Ishikawa (cell line): ENCODE data around the gene UTS2B.

Source experiments
- CEBPB ChIP-seq: IDR thresholded peaks from 2 replicates; pipeline ENCODE4 v1.6.1; 2012
- CREB1 ChIP-seq: IDR thresholded peaks from 2 replicates; pipeline ENCODE4 v1.6.1; 2012; ENCODE audit warnings: low read depth
- EGR1 ChIP-seq: IDR thresholded peaks from 2 replicates; pipeline ENCODE4 v1.6.1; 2012
- EP300 ChIP-seq: IDR thresholded peaks from 2 replicates; pipeline ENCODE4 v1.6.1; 2012; ENCODE audit warnings: borderline replicate concordance
- FOXM1 ChIP-seq: IDR thresholded peaks from 2 replicates; pipeline ENCODE4 v1.6.1; 2012; ENCODE audit warnings: low read depth, borderline replicate concordance
- NFIC ChIP-seq: IDR thresholded peaks from 2 replicates; pipeline ENCODE4 v1.6.1; 2012
- RAD21 ChIP-seq: IDR thresholded peaks from 2 replicates; pipeline ENCODE4 v1.6.1; 2012; ENCODE audit warnings: low read depth
- REST ChIP-seq: IDR thresholded peaks from 2 replicates; pipeline ENCODE4 v1.6.1; 2012; ENCODE audit warnings: low read depth, mild to moderate bottlenecking
- TAF1 ChIP-seq: IDR thresholded peaks from 2 replicates; pipeline ENCODE4 v1.6.1; 2012; ENCODE audit warnings: low read depth, mild to moderate bottlenecking
- TCF12 ChIP-seq: IDR thresholded peaks from 2 replicates; pipeline ENCODE4 v1.6.1; 2012; ENCODE audit warnings: low read depth
- TEAD4 ChIP-seq: IDR thresholded peaks from 2 replicates; pipeline ENCODE4 v1.6.1; 2012
- YY1 ChIP-seq: IDR thresholded peaks from 2 replicates; pipeline ENCODE4 v1.6.1; 2012; ENCODE audit warnings: low read depth
- ZBTB7A ChIP-seq: IDR thresholded peaks from 2 replicates; pipeline ENCODE4 v1.6.1; 2012; ENCODE audit warnings: low read depth
- TF ChIP-seq, protein P1 (sequence below): IDR thresholded peaks from 2 replicates; pipeline ENCODE4 v1.6.1; 2012
- TF ChIP-seq, protein P2 (sequence below): IDR thresholded peaks from 2 replicates; pipeline ENCODE4 v1.6.1; 2012

UTS2B gene

GRCh38 chr3:191235331-191236314 lies 94.7 kb downstream of the UTS2B start:
- TF ChIP-seq REST (no peak), RAD21 (no peak), FOXM1 (no peak)

GRCh38 chr3:191234216-191234615 lies 96.1 kb downstream of the UTS2B start:
- TF ChIP-seq TCF12 (no peak), EP300 (no peak), RAD21 (no peak), FOXM1 (no peak), YY1 (no peak), CEBPB (no peak), TAF1 (no peak), REST (no peak), ZBTB7A (no peak), CREB1 (no peak), TEAD4 (no peak), EGR1 (no peak), NFIC (no peak)
- TF ChIP-seq, protein P1, sequence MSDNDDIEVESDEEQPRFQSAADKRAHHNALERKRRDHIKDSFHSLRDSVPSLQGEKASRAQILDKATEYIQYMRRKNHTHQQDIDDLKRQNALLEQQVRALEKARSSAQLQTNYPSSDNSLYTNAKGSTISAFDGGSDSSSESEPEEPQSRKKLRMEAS: no peak

GRCh38 chr3:191227541-191227940 lies 102.8 kb downstream of the UTS2B start:
- TF ChIP-seq ZBTB7A: no peak
- TF ChIP-seq, protein P2, sequence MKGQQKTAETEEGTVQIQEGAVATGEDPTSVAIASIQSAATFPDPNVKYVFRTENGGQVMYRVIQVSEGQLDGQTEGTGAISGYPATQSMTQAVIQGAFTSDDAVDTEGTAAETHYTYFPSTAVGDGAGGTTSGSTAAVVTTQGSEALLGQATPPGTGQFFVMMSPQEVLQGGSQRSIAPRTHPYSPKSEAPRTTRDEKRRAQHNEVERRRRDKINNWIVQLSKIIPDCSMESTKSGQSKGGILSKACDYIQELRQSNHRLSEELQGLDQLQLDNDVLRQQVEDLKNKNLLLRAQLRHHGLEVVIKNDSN: no peak
- no peak for TF ChIP-seq EGR1
- TF ChIP-seq TCF12: no peak
- no peak for TF ChIP-seq REST
- TF ChIP-seq CREB1: no peak
- no peak for TF ChIP-seq YY1
- TF ChIP-seq, protein P1: no peak
- no peak for TF ChIP-seq TEAD4
- TF ChIP-seq TAF1: no peak
- no peak for TF ChIP-seq NFIC
- TF ChIP-seq CEBPB: no peak

DNA sequence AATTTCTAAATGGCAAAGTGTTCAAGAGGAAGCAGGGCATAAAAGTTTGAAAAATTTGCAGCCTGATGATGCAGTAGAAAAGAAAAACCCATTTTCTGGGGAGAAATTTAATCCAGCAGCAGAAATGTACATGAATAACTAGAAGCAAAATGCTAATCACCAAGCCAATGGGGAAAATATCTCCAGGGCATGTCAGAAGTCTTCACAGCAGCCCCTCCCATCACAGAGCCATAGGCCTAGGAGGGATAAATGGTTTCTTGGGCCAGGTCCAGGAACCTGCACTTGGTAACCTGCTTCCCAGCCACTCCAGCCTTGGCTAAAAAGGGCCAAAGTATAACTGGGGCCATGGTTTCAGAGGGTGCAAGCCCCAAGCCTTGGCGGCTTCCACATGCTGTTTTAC lies 108.7 kb downstream of the UTS2B start:
- TF ChIP-seq CEBPB (no peak), EGR1 (no peak), REST (no peak), TEAD4 (no peak), CREB1 (no peak), YY1 (no peak), TAF1 (no peak), NFIC (no peak)
- TF ChIP-seq, protein P2: no peak
